Measurements from ENCODE around the gene PARD3. TPM values are rescaled to one million over a fixed set of nuclear protein-coding genes. Genes with fewer than 3 reads are reported as not detected.

PARD3 gene
- total RNA-seq, 1 experiment from 2014 or later: 51.8 TPM

- CTCF ChIA-PET: interaction anchor here (0.7 kb wide), 1 partner anchor 201 kb away, joined by 3 read pairs; no protein-coding TSS in a partner anchor
- POLR2A ChIA-PET: interaction anchor here (0.5 kb wide), 1 partner anchor 17 kb away, joined by 3 read pairs; no protein-coding TSS in a partner anchor
Observed at GRCh38 chr10:34462056-34462455, 353.0 kb downstream of the PARD3 start.

DNA sequence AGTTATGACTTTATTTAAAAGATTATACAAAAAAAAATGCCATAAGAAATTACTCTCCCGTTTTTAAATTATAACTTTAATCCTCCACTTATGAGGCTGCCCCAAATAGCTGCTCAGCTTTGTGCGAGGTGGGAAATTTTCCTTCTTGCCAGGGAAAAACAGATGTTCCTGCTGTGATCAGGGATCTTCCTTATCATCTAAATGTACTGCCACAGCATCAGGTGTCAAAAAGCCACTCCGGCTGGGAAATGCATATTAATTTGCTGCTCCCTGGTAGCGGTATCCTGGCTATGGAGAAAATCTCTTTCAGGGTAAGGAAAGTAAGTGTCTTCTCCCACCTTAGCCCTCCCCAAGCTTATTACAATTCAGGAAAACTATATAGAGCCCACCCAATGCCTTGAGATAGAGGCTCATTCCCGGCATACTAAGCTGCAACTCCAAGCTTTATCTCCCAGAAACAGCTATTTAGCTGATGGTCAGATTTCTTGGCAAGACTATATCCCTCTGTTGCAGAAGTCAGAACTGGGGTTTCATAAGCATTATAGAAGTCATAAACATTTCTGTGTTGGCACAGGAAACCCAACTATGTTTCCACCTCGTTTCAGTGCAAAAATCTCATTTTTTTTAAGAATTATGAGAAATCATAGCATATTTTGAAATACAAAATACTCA is 360.4 kb downstream of the PARD3 start:
- ChIA-PET POLR2A (interaction anchor here (0.9 kb wide), 1 partner anchor 11 kb away, joined by 3 read pairs; no protein-coding TSS in a partner anchor), CTCF (no interaction called here)
- ATAC-seq (no peak), DNase-seq (ENCODE audit: low spot score) (no peak)
- Mint-ChIP-seq H3K27ac (no peak overlapping the region), H3K36me3 (no peaks in the 10 kb centered on the region), H3K4me1 (peaks cover 12% of the 10 kb centered on the region), H3K27me3 (ENCODE audit: low read depth) (no peaks in the 10 kb centered on the region), H3K4me3 (no peak overlapping the region), H3K9me3 (no peaks in the 10 kb centered on the region)
- TF ChIP-seq NR3C1 (CRISPR knock-in tag; conservative IDR thresholded peaks at IDR 0.05; ENCODE audit: low read depth) (no peak), IRF2 (CRISPR knock-in tag; IDR thresholded peaks at IDR 0.05; ENCODE audit: borderline replicate concordance, low read depth) (no peak), ZNF423 (CRISPR knock-in tag; IDR thresholded peaks at IDR 0.05) (no peak), ZNF317 (CRISPR knock-in tag; IDR thresholded peaks at IDR 0.05; ENCODE audit: borderline replicate concordance, low read depth) (no peak), CREB1 (CRISPR knock-in tag; IDR thresholded peaks at IDR 0.05) (no peak), PREB (CRISPR knock-in tag; IDR thresholded peaks at IDR 0.05; ENCODE audit: borderline replicate concordance) (no peak), SMAD4 (CRISPR knock-in tag; IDR thresholded peaks at IDR 0.05) (no peak), TEAD1 (CRISPR knock-in tag; IDR thresholded peaks at IDR 0.05) (no peak), ZNF671 (CRISPR knock-in tag; IDR thresholded peaks at IDR 0.05) (no peak), KAT7 (CRISPR knock-in tag; IDR thresholded peaks at IDR 0.05; ENCODE audit: borderline replicate concordance) (no peak)
- TF ChIP-seq, protein P1, sequence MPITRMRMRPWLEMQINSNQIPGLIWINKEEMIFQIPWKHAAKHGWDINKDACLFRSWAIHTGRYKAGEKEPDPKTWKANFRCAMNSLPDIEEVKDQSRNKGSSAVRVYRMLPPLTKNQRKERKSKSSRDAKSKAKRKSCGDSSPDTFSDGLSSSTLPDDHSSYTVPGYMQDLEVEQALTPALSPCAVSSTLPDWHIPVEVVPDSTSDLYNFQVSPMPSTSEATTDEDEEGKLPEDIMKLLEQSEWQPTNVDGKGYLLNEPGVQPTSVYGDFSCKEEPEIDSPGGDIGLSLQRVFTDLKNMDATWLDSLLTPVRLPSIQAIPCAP (CRISPR knock-in tag; IDR thresholded peaks at IDR 0.05): no peak
- TF ChIP-seq, protein P2, sequence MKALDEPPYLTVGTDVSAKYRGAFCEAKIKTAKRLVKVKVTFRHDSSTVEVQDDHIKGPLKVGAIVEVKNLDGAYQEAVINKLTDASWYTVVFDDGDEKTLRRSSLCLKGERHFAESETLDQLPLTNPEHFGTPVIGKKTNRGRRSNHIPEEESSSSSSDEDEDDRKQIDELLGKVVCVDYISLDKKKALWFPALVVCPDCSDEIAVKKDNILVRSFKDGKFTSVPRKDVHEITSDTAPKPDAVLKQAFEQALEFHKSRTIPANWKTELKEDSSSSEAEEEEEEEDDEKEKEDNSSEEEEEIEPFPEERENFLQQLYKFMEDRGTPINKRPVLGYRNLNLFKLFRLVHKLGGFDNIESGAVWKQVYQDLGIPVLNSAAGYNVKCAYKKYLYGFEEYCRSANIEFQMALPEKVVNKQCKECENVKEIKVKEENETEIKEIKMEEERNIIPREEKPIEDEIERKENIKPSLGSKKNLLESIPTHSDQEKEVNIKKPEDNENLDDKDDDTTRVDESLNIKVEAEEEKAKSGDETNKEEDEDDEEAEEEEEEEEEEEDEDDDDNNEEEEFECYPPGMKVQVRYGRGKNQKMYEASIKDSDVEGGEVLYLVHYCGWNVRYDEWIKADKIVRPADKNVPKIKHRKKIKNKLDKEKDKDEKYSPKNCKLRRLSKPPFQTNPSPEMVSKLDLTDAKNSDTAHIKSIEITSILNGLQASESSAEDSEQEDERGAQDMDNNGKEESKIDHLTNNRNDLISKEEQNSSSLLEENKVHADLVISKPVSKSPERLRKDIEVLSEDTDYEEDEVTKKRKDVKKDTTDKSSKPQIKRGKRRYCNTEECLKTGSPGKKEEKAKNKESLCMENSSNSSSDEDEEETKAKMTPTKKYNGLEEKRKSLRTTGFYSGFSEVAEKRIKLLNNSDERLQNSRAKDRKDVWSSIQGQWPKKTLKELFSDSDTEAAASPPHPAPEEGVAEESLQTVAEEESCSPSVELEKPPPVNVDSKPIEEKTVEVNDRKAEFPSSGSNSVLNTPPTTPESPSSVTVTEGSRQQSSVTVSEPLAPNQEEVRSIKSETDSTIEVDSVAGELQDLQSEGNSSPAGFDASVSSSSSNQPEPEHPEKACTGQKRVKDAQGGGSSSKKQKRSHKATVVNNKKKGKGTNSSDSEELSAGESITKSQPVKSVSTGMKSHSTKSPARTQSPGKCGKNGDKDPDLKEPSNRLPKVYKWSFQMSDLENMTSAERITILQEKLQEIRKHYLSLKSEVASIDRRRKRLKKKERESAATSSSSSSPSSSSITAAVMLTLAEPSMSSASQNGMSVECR (CRISPR knock-in tag; IDR thresholded peaks at IDR 0.05; ENCODE audit: borderline replicate concordance): no peak
- TF ChIP-seq, protein P3, sequence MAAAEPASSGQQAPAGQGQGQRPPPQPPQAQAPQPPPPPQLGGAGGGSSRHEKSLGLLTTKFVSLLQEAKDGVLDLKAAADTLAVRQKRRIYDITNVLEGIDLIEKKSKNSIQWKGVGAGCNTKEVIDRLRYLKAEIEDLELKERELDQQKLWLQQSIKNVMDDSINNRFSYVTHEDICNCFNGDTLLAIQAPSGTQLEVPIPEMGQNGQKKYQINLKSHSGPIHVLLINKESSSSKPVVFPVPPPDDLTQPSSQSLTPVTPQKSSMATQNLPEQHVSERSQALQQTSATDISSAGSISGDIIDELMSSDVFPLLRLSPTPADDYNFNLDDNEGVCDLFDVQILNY (CRISPR knock-in tag; IDR thresholded peaks at IDR 0.05): no peak
- TF ChIP-seq, protein P4, sequence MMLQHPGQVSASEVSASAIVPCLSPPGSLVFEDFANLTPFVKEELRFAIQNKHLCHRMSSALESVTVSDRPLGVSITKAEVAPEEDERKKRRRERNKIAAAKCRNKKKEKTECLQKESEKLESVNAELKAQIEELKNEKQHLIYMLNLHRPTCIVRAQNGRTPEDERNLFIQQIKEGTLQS (CRISPR knock-in tag; conservative IDR thresholded peaks at IDR 0.05): no peak

More at GRCh38 chr10:34462056-34462455, 353.0 kb downstream of the PARD3 start:
- H3K27ac Mint-ChIP-seq: no peak overlapping the region
- DNase-seq (ENCODE audit: low spot score) (no peak), ATAC-seq (no peak)
- no peak overlapping the region for H3K4me3 Mint-ChIP-seq
- no peaks in the 10 kb centered on the region for H3K27me3 Mint-ChIP-seq (ENCODE audit: low read depth)
- H3K9me3 Mint-ChIP-seq: no peaks in the 10 kb centered on the region
- no peaks in the 10 kb centered on the region for H3K36me3 Mint-ChIP-seq
- TF ChIP-seq ZBTB43 (CRISPR knock-in tag; IDR thresholded peaks at IDR 0.05) (no peak), MLX (CRISPR knock-in tag; IDR thresholded peaks at IDR 0.05) (no peak), CREB1 (CRISPR knock-in tag; IDR thresholded peaks at IDR 0.05) (no peak), ESRRA (CRISPR knock-in tag; IDR thresholded peaks at IDR 0.05; ENCODE audit: borderline replicate concordance) (no peak), GTF2I (CRISPR knock-in tag; conservative IDR thresholded peaks at IDR 0.05) (no peak), OVOL2 (CRISPR knock-in tag; IDR thresholded peaks at IDR 0.05; ENCODE audit: borderline replicate concordance) (no peak), ZNF317 (CRISPR knock-in tag; IDR thresholded peaks at IDR 0.05; ENCODE audit: borderline replicate concordance, low read depth) (no peak), ZNF263 (CRISPR knock-in tag; IDR thresholded peaks at IDR 0.05; ENCODE audit: low read depth) (no peak), NR1H2 (CRISPR knock-in tag; IDR thresholded peaks at IDR 0.05) (no peak), RORB (CRISPR knock-in tag; IDR thresholded peaks at IDR 0.05) (no peak), GRHL2 (CRISPR knock-in tag; IDR thresholded peaks at IDR 0.05; ENCODE audit: insufficient replicate concordance, severe bottlenecking) (no peak), MXD4 (CRISPR knock-in tag; IDR thresholded peaks at IDR 0.05; ENCODE audit: borderline replicate concordance) (no peak), NFATC4 (CRISPR knock-in tag; IDR thresholded peaks at IDR 0.05) (no peak), ELF4 (CRISPR knock-in tag; IDR thresholded peaks at IDR 0.05; ENCODE audit: low read depth) (no peak), TEAD4 (CRISPR knock-in tag; IDR thresholded peaks at IDR 0.05) (no peak), HMGA2 (CRISPR knock-in tag; IDR thresholded peaks at IDR 0.05) (no peak), KAT7 (CRISPR knock-in tag; IDR thresholded peaks at IDR 0.05; ENCODE audit: borderline replicate concordance) (no peak)
- TF ChIP-seq, protein P1 (CRISPR knock-in tag; IDR thresholded peaks at IDR 0.05): no peak
- no peaks in the 10 kb centered on the region for H3K4me1 Mint-ChIP-seq
